ENCODE data around the gene ITPR3.

DNA sequence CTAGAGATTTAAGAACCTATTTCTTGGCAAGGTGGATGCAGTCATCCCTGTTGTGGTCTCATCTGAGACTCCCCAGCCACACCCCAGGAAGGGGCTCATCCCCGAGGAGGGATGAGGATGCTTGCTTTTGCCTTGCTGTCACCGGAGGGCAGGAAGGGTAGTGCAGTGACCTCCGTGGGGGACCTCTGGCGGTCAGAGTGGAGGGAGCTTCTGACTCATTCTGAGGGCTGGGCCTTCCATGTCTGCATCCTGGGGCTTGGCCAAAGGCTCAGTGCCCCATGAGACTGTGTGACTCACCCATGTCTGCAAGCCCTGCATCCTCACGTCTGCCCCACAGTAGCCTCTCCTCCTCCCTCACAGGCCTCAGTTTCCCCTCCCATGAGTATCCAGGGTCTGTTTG, 51.7 kb downstream of the ITPR3 start:
- TF ChIP-seq, protein P1, sequence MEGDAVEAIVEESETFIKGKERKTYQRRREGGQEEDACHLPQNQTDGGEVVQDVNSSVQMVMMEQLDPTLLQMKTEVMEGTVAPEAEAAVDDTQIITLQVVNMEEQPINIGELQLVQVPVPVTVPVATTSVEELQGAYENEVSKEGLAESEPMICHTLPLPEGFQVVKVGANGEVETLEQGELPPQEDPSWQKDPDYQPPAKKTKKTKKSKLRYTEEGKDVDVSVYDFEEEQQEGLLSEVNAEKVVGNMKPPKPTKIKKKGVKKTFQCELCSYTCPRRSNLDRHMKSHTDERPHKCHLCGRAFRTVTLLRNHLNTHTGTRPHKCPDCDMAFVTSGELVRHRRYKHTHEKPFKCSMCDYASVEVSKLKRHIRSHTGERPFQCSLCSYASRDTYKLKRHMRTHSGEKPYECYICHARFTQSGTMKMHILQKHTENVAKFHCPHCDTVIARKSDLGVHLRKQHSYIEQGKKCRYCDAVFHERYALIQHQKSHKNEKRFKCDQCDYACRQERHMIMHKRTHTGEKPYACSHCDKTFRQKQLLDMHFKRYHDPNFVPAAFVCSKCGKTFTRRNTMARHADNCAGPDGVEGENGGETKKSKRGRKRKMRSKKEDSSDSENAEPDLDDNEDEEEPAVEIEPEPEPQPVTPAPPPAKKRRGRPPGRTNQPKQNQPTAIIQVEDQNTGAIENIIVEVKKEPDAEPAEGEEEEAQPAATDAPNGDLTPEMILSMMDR (IDR thresholded peaks at IDR 0.05): peak in 2 of 6 experiments; percentile 18 to 51
- no peak for TF ChIP-seq POLR2A (IDR thresholded peaks at IDR 0.05)

Measured in Peyer's patch (tissue), 4 donors.